Type B pancreatic cell (in vitro differentiated cells): ENCODE results near the gene TBX4. TPM values are rescaled to one million over a fixed set of nuclear protein-coding genes. Genes with fewer than 3 reads are reported as not detected.

ENCODE experiments used
- DNase-seq: peaks from one replicate; pipeline ENCODE4 v3.0.0; 2021; ENCODE audit warnings: mixed read lengths; ENCODE audit not compliant: unreplicated experiment; ENCODE audit errors: extremely low spot score
- H3K27ac Mint-ChIP-seq: 2 replicates; pipeline ENCODE4 v1.8.0; 2021; ENCODE audit warnings: mild to moderate bottlenecking, mixed read lengths
- H3K27me3 Mint-ChIP-seq: 2 replicates; pipeline ENCODE4 v1.8.0; 2021; ENCODE audit warnings: mixed read lengths
- H3K36me3 Mint-ChIP-seq: 2 replicates; pipeline ENCODE4 v1.8.0; 2021; ENCODE audit warnings: mixed read lengths
- H3K4me1 Mint-ChIP-seq: one replicate; pipeline ENCODE4 v1.8.0; 2021; ENCODE audit warnings: mixed read lengths; ENCODE audit not compliant: unreplicated experiment
- H3K4me3 Mint-ChIP-seq: 2 replicates; pipeline ENCODE4 v1.8.0; 2021; ENCODE audit warnings: mild to moderate bottlenecking, mixed read lengths
- H3K9me3 Mint-ChIP-seq: 2 replicates; pipeline ENCODE4 v1.8.0; 2021; ENCODE audit warnings: mixed read lengths
- total RNA-seq: library from RNA; stranded (reverse); gene quantifications from 2 replicates; pipeline ENCODE4 v1.2.1, GENCODE V29; 2021; ENCODE audit warnings: low replicate concordance
- TF ChIP-seq, protein P1 (sequence below): fragments of 200-600 bp; sonication (generic); conservative IDR thresholded peaks from 2 replicates; pipeline ENCODE4 v1.5.0; 2021; ENCODE audit warnings: antibody characterized with exemption, mild to moderate bottlenecking

The TBX4 gene
- total RNA-seq, 1 donor from 2014 or later = 1.8 TPM

DNA sequence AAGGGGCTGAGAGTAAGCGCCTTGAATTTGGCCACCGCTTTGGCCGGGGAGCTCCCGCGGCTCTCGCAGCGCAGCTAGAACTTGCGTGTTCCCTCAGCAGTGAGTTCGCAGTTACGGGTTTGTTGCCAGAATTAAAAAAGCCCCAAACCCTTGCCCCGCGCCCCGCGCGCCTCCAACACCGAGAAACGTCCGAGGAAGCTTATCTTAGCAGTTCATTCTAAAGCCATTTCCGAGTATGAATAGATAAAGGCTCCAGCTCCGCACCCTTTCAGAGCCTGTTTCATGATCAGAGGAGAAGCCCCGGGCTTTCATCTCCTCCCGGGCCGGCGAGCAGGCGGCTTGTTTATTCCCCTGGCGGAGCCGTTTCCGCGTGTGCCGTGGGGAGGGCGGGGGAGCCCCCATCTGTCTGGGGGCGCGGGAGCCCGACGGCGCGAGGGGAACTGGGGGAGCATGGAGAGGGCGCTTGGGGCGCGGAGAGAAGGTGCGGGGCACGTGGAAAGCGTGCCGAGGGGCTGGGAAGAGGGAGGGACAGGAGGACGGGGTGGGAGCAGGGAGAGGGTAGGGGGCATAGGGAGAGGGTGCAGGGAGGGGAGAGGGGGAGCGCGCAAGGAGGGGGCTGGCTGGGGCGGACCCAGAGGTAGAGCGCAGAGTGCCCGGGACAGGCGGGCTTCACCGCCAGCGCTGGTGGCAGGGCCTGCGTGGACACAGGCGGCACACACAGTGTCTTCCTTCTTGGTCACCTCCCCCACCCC lies 9.9 kb downstream of the TBX4 start:
- peaks cover 4% of the 10 kb centered on the region for H3K36me3 Mint-ChIP-seq
- H3K27me3 Mint-ChIP-seq = peaks cover 86% of the 10 kb centered on the region
- peak overlapping the region; percentile 79 for H3K4me3 Mint-ChIP-seq
- no peak for DNase-seq
- TF ChIP-seq, protein P1, sequence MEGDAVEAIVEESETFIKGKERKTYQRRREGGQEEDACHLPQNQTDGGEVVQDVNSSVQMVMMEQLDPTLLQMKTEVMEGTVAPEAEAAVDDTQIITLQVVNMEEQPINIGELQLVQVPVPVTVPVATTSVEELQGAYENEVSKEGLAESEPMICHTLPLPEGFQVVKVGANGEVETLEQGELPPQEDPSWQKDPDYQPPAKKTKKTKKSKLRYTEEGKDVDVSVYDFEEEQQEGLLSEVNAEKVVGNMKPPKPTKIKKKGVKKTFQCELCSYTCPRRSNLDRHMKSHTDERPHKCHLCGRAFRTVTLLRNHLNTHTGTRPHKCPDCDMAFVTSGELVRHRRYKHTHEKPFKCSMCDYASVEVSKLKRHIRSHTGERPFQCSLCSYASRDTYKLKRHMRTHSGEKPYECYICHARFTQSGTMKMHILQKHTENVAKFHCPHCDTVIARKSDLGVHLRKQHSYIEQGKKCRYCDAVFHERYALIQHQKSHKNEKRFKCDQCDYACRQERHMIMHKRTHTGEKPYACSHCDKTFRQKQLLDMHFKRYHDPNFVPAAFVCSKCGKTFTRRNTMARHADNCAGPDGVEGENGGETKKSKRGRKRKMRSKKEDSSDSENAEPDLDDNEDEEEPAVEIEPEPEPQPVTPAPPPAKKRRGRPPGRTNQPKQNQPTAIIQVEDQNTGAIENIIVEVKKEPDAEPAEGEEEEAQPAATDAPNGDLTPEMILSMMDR = no peak
- H3K9me3 Mint-ChIP-seq = peaks cover 4% of the 10 kb centered on the region
- H3K27ac Mint-ChIP-seq = peak overlapping the region; percentile 86
- H3K4me1 Mint-ChIP-seq = peaks cover 34% of the 10 kb centered on the region

DNA sequence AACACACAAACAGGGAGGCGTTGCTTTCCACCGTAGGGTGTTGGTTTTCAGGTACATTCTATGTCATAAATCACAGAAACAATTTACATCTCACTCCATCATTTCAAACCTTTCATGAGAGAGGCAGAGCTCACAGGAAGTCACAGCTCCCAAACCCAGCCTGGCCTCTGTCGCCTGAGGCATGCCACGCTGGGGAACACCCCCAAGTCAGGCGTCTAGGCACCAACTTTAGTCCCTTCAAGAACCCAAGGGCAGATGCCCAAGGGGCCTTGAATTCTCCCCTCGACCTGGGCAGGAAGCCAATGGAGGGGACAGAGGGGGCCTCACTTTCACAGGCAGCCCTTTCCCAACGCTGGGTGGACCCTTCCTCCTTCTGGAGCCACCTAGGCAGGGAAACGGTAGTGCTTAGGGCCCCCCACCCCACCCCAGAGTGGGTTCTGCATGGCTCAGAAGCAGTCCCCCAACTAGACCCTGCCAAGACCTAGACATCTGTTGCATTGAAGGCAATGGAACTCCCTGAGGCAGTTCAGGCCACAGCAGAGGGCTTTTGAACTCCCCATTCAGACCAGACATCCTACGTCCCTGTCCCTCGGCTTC lies 10.6 kb downstream of the TBX4 start:
- Mint-ChIP-seq H3K36me3 (peaks cover 4% of the 10 kb centered on the region), H3K27me3 (peaks cover 86% of the 10 kb centered on the region), H3K27ac (peak overlapping the region; percentile 86), H3K4me1 (peaks cover 36% of the 10 kb centered on the region), H3K4me3 (peak overlapping the region; percentile 79), H3K9me3 (peaks cover 4% of the 10 kb centered on the region)
- no peak for DNase-seq
- TF ChIP-seq, protein P1 = no peak

DNA sequence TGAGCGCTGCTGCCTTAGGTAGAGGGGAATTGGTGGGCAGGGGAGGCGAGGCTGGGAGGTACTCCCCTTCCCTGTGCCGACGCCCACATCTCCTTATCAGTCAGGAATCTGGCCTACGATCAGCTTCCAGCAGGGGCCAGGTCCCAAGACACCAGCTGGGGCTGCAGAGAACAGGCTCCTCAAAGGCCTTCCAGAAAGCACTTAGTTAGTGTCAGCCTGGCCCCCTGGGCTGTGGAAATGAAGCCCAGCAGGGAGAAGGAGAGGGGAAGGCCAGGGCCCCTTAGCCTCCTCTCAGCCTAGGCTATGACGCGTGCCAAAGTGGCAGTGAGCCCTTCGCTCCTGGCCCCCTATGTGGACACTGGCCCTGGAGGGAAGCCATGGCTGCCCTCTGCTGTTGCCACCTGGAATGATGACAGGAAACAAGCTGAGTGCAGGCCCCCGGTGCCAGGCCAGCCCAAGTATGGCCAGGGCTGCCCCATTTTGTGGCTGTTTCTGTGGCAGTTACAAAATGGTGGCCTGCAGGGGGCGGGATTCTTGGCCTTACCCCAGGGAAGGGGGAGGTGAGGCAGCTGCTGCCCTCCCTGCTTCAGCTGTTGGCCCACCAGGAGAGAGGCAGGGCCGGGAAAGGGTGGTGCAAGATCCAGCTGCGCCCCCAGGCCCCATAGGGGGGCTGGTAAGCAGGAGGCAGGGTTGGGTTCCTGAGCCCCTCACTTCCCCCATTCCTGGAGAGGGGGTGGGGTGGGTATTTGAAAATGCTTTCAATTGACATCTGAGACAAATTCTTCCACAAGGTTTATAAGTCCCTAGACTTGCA lies 11.3 kb downstream of the TBX4 start:
- peak overlapping the region; percentile 86 for H3K27ac Mint-ChIP-seq
- peaks cover 81% of the 10 kb centered on the region for H3K27me3 Mint-ChIP-seq
- TF ChIP-seq, protein P1 = peak; percentile 36
- peaks cover 4% of the 10 kb centered on the region for H3K36me3 Mint-ChIP-seq
- no peak for DNase-seq
- H3K9me3 Mint-ChIP-seq = peaks cover 4% of the 10 kb centered on the region
- H3K4me1 Mint-ChIP-seq = peaks cover 35% of the 10 kb centered on the region
- peak overlapping the region; percentile 79 for H3K4me3 Mint-ChIP-seq

DNA sequence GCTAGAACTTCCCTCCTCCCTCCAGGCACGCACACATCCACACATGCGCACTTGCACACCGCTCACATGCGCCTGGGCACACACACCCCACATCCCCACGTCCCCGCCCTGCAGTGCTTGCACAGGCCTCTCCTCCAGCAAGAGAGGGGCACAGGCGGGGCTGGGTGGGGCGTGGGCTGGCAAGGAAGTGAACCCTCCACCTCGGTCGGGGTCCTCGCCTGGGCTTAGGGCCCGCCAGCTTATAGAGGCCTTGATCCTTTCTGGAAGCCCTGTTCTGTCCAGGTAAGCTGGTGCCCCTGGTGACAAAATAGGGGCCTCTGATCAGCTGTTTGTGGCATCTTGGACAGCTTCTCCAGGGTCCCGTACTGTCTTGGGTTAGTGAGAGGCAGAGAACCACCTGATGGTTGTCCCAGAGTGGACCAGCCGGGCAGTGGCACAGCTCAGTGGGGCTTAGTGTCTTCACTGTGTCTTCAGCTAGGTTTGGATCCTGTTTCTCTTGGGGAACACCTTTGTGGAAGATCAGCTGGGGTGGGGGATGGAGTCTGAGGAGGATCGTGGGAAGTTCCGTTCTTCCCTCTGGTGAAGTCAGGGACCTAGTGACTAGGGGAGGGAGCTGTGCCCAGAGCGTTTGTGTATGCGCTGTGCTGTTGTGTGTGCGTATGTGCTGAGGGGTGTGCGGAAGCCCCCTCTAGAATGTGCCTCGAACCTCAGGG lies 12.1 kb downstream of the TBX4 start:
- no peak for DNase-seq
- Mint-ChIP-seq H3K9me3 (peaks cover 4% of the 10 kb centered on the region), H3K27me3 (peaks cover 76% of the 10 kb centered on the region), H3K4me1 (peaks cover 35% of the 10 kb centered on the region), H3K27ac (no peak overlapping the region), H3K36me3 (peaks cover 4% of the 10 kb centered on the region), H3K4me3 (no peak overlapping the region)
- TF ChIP-seq, protein P1 = no peak

DNA sequence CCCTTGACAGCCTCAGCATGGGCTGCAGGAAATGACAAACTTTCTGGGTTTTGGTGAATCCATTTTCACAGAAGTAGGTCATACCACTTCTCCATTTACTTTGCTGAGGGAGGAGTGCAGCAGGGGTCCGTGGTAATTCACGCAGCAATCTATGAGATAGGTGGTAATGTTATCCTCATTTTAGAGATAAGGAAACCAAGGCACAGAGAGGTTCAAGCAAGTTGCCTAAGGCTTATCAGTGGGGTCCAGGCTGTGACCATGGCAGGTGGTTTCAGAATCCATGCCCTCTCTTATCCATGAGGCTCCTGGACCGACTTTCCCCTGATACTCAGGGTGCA lies 12.6 kb downstream of the TBX4 start:
- H3K4me1 Mint-ChIP-seq = peaks cover 35% of the 10 kb centered on the region
- no peak overlapping the region for H3K4me3 Mint-ChIP-seq
- no peak overlapping the region for H3K27ac Mint-ChIP-seq
- H3K36me3 Mint-ChIP-seq = peaks cover 4% of the 10 kb centered on the region
- TF ChIP-seq, protein P1 = no peak
- peaks cover 4% of the 10 kb centered on the region for H3K9me3 Mint-ChIP-seq
- DNase-seq = no peak
- H3K27me3 Mint-ChIP-seq = peaks cover 71% of the 10 kb centered on the region
